Activated CD8-positive, alpha-beta memory T cell treated with anti-CD3 and anti-CD28 coated beads, Interleukin-2, amount 50 U/mL, for 48 hours (primary cell): ENCODE data around the gene INPP5B.
"Not testable (repeated sequence)": the region's sequence is repeated elsewhere in the genome, so short reads cannot be mapped to it uniquely, and the experiment has no call there.

ENCODE experiments used
- DNase-seq: peaks from one replicate; pipeline ENCODE4 v3.0.0-alpha.2; 2020

Gene INPP5B

GRCh38 chr1:37946703-37947360 is at the start of gene INPP5B:
Gene INPP5B (minus strand): TSS chr1:37947053. CDS start chr1:37946308, 745 bp downstream.
- peak; percentile 89 for DNase-seq

DNA sequence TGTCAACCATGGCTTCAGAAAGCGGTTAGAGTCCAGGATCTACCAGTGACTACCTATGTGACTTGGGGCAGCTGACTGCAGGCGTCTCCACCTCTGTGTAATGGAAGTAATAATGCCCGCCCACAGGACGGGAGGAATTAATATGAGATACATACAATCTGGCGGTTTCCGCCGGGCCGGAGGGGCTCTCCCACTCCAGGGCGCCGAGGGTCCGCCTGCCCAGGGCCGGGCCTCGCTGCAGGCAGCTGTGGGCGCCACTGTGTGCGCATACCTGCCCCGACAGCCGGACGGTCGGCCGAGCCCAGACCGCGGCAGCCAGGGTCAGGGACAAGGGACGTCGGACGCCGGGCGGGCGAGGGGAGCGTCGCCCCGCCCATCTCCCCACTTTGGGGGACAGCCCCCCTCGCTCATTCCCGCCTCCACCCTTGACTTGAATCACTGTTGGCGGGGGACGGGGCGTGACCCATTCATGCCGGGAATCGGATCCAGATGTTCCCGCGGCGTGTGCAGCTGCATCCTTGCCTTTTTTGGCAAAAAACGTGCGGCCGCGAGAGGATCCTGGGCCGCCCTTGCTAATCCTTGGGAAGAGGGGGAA is 49.0 kb upstream of the INPP5B start:
- DNase-seq: no peak

DNA sequence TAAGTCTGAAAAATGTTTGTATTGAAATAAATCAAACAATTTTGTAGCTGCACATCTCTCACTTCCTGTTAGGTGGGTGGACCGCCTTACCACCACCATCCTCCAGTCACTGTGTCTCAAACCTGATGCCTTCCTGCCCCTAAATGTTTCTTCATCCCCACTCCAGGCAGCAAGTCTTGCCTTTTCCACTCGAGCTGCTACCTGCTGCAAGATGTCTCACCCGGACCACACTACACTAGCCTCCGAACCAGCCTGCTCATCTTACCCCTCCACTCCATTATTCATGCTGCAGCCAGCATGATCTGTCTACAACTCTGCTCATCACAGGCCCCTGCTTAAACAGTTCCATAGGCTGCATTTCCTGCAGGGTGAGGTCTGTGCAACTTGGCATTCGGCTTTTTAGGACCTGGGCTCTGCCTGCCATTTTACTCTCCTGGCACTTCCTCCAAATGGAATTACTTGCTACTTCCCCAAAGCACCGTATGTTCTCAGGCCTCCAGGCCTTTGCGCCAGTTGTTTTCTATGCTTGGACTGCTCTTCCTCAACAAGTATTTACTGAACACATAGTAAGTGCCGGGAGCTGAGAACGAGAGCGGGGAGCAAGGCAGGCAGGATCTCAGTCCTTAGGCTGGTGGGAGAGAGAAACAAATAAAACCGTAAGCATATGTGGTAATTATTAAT is 48.2 kb upstream of the INPP5B start:
- DNase-seq: no peak

GRCh38 chr1:37989361-37989930 is 42.6 kb upstream of the INPP5B start:
- DNase-seq: peak; percentile 72

DNA sequence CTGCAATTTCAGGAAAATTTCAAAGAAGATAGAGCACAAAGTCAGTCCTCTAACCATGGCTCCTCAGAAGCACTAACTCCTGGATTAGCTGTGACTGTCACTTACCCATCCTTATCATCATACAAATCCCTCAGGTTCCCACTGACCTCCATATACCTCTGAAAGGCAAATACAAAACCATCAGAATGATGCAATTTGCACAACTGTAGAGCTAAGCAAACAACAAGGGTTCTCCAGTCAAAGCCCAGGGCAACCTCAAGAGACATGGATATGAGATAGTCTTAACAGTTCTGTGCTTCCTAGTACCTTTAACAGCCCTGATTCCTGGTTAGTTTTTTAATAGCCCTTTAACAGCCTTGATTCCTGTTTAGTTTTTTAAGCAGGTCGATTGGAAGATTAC is 40.8 kb upstream of the INPP5B start:
- DNase-seq: no peak

DNA sequence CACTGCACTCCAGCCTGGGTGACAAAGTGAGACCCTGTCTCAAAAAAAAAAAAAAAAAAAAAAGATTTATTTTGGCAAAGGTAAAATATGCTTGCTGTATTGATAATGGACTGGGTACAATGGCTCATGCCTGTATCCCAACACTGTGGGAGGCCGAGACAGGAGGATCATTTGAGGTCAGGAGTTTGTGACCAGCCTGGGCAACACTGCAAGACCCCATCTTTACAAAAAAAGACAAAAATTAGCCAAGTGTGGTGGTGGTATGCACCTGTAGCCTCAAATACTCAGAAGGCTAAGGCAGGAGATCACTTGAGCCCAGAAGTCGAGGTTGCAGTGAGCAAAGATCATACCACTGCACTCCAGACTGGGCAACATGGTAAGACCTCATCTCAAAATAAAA is 36.7 kb upstream of the INPP5B start:
- DNase-seq: no peak

GRCh38 chr1:37978541-37978940 is 31.7 kb upstream of the INPP5B start:
- no peak for DNase-seq

DNA sequence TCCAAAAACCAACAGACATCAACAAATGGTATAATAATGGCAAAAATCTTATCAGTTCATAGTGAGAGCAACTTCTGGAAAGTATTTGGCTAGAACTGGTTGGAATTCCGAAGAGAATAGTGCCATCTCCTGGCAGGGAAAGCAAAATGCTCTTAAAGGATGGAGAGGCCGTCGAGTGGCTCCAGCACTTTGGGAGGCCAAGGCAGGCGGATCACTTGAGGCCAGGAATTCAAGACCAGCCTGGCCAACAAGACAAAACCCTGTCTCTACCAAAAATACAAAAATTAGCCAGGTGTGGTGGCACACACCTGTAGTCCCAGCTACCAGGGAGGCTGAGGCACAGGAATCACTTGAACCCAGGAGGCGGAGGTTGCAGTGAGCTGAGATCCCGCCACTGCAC is 28.2 kb upstream of the INPP5B start:
- DNase-seq: not testable (repeated sequence)

GRCh38 chr1:37974567-37974966 is 27.7 kb upstream of the INPP5B start:
- no peak for DNase-seq

DNA sequence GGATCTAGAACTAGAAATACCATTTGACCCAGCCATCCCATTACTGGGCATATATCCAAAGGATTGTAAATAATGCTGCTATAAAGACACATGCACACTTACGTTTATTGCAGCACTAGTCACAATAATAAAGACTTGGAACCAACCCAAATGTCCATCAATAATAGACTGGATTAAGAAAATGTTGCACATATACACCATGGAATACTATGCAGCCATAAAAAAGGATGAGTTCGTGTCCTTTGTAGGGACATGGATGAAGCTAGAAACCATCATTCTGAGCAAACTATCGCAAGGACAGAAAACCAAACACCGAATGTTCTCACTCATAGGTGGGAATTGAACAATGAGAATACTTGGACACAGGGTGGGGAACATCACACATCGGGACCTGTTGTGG is 26.8 kb upstream of the INPP5B start:
- DNase-seq: not testable (repeated sequence)

GRCh38 chr1:37965301-37965700 is 18.4 kb upstream of the INPP5B start:
- DNase-seq: no peak

DNA sequence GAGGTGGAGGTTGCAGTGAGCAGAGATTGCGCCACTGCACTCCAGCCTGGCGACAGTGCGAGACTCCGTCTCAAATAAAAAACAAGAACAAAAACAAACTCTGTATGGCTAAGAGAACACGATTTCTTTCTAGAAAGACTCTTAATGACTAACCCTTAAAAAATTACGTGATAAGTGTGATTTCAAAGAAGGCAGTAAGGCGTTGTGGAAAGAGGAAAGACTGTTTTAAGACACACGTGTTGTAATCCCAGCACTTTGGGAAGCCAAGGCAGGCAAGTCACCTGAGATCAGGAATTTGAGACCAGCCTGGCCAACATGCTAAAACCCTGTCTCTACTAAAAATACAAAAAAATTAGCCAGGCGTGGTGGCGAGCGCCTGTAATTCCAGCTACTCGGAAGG is 17.3 kb upstream of the INPP5B start:
- not testable (repeated sequence) for DNase-seq

DNA sequence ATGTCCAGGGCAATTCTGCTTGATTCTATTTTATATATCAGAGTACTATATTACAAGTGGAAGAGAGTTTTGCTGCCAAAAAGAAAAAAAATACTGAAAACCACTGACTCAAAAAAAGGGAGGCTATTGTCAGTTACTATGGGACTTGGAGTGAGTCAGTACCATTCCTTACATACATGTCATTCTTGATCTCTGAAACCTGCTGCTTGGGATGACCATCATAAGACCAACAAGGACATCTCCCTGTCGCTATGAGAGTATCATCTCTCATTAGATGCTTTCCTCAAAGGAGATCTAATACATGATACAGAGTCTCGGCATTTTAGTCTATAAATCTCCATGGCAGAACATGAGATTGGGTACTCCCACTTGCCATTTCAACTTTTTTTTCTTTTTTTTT is 11.8 kb upstream of the INPP5B start:
- DNase-seq: no peak

DNA sequence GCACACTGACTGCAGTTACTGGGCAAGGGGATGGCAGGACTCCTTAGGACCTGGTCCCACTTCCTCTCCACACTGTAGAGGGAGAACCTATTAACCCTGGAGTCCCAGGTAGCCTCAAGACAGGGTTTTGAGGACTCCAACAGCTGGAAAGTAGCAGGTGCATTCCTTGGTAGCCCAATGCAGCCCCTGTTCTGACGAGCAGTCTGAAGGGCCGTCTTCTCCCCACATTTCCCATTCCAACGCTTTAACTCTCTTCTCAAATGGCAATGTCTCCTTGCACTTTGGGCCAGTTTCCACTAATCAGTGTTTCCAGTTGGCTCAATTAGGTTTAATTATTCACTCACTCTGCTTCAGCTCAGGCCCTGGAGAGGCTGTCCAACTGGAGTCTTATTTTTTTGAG is 8.8 kb upstream of the INPP5B start:
- no peak for DNase-seq

DNA sequence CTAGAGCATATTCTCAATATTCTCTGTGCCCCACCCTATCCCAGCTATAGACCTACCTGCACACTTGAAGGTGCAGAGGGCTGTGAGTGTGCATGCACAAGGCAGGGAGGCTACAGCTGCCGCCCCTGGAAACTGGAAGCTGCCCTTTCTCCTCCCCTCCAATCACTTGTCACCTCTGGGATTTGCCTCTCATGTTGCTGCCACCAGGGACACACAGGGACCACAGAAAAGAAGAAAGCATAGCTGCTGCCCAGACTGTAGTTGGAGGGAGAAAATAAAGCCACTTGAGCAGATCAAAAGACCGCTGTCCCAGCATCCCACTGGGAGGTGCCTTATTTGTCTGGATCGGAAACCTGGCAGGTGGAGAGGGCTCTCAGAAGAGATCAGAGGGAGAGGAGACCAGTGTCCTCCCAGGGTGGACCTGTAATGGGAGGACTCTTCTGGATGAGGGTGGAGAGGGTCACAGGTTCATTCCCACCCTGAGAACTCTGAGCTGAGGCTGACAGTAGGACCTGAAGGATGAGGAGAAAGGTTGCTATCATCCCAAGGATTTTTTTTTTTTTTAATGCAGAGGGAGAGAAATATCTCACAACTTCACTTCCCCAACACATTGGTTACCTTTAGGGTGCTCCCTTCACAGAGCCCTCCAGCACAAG is 7.6 kb upstream of the INPP5B start:
- no peak for DNase-seq

DNA sequence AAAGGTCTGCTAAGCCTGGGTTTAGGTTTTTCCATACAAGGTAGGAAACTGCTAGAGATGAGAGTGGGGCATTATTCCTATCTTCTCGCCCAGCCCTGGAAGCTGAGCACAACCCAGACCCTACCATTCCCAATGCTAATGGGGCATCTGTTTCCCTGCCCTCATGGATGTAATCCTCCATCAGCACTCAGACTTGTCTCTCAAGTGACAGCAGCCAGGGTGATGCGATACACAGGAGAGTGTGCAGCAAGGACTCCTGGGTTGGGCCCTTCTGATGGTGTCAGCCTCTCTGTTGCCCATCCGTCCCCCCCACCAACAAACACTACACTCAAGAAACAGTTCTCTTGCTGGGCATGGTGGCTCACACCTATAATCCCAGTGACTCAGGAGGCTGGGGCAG is 5.9 kb upstream of the INPP5B start:
- DNase-seq: no peak

- no peak for DNase-seq
These were observed 5.2 kb upstream of the INPP5B start for GRCh38 chr1:37951783-37952624.

DNA sequence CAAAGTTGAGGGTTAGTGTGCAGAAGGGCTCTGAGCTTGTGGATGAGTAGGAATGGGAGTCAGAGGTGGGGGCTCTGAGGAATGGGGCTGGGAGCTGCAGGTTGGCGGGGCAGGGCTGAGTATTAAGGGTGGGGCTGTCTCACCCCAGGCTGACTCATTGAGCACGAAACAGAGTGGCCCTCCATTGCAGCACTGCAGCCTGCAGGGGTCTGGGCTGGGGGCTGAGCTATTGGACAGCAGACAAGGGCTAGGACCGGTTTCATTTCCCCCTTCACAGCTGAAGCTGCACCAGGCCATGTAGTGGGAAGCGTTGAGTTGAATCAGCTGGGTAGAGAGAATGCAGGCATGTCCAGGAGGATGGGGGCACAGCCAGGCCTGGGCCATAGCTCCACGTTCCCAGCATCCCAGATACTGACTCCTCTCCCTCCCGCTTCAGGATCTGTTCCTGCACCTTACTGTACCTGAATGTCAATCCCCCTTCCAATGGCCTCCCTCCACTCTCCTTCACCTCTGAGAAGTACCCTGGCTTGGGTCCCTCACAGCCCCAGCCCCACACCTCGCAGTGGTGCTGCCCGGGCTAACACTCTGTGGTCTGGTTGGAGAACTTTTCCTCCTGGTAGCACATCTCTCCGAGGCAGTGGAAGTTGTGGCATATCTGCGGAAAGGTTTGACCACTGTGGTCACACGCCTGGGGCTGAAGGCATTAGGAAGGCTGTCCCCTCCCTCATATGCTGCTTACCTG is 4.4 kb upstream of the INPP5B start:
- no peak for DNase-seq

DNA sequence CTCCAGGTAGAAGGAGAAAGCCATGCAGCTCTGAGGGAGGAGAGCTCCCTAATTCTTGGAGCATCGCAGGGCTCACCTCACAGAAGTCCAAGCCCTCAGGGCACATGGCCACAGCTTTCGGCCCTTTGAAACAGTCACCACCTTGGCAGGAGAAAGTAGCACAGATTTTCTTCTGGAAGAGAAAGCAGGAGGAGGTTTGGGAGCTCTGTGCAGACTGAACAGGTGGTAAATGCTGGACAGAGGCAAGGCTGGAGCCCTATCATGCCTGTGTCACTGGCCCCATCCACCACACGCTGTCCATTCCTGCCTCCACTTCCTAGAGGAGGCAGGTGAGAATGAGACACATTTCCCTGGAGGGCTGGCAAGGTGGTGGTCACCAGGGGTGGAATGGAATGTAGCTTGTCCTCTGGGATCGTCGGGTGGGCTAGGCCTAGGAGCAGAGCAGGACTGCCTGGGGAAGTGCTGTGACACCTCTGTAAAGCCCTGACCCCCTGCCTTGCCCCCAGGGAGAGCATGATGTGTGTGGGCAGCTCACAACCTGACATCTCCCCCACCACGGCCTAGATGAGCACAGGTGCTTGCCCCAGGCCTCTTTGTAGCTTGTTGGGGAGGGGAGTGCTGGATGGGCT is 2.8 kb upstream of the INPP5B start:
- no peak for DNase-seq

- no peak for DNase-seq
These were observed 2.0 kb upstream of the INPP5B start for GRCh38 chr1:37948841-37949240.

DNA sequence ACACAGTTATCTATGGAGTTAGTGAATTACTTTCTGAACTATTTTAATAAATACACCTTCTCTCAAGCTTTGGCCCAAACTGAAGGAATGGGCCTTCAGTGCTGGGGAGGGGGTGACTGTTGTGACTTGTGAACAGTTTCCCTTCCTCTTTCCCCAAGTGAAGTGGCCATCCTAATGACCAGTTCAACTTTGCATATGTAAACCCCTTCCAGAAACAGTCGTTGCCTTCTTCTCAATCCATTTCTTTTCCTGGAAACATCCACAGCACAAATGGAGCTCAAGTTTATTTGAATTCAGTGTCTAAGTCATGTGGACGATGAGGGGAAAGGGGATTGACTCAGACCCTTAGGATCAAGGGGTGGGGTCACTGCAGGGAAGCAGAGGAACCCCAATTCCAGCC is 1.3 kb upstream of the INPP5B start:
- no peak for DNase-seq
